Esophagus muscularis mucosa (tissue), 4 donors: ENCODE measurements around the gene GOT1.

ENCODE experiments used
- EP300 ChIP-seq: sonication (generic); formaldehyde crosslinking; IDR thresholded peaks from one replicate; pipeline ENCODE4 v1.6.1; 2017; ENCODE audit warnings: antibody characterized with exemption
- POLR2A ChIP-seq: fragments of 450-650 bp; IDR thresholded peaks from one replicate; pipeline ENCODE4 v1.6.1; 2017; ENCODE audit warnings: antibody characterized with exemption, moderate library complexity, mild to moderate bottlenecking, low read depth
- POLR2AphosphoS5 ChIP-seq, 2 donors: sonication (generic); formaldehyde crosslinking; IDR thresholded peaks; one replicate each; pipeline ENCODE4 v1.6.1; 2017; ENCODE audit warnings: antibody characterized with exemption in 2 of 2
- TF ChIP-seq, protein P1 (sequence below), 3 experiments: fragments of 200-600 bp in 2 of 3; fragments of 450-650 bp in 1 of 3; sonication (generic) in 2 of 3; IDR thresholded peaks; one replicate each; pipeline ENCODE4 v1.5.1; 2017 to 2019; ENCODE audit warnings: antibody characterized with exemption in 3 of 3, mild to moderate bottlenecking in 2 of 3, moderate library complexity in 1 of 3

DNA sequence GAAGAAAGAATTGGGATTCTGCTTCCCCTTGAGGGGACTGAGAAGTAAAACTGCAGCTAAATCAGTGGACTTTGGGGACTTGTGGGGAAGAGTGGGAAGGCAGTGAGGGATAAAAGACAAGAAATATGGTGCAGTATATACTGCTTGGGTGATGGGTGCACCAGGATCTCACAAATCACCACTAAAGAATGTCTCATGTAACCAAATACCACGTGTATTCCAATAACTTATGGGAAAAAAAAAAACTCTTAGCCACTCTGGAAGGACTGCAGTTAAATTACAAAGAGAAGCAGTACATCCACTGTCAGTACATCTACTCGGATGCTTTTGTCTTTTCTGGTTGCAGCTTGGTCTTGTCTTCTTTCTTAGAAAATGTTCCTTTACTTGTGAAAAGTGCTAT is 27.4 kb upstream of the GOT1 start:
- TF ChIP-seq POLR2A (no peak), EP300 (no peak), POLR2AphosphoS5 (IDR thresholded peaks at IDR 0.05) (no peak)
- TF ChIP-seq, protein P1, sequence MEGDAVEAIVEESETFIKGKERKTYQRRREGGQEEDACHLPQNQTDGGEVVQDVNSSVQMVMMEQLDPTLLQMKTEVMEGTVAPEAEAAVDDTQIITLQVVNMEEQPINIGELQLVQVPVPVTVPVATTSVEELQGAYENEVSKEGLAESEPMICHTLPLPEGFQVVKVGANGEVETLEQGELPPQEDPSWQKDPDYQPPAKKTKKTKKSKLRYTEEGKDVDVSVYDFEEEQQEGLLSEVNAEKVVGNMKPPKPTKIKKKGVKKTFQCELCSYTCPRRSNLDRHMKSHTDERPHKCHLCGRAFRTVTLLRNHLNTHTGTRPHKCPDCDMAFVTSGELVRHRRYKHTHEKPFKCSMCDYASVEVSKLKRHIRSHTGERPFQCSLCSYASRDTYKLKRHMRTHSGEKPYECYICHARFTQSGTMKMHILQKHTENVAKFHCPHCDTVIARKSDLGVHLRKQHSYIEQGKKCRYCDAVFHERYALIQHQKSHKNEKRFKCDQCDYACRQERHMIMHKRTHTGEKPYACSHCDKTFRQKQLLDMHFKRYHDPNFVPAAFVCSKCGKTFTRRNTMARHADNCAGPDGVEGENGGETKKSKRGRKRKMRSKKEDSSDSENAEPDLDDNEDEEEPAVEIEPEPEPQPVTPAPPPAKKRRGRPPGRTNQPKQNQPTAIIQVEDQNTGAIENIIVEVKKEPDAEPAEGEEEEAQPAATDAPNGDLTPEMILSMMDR (IDR thresholded peaks at IDR 0.05) = no peak
